Stromal cell of bone marrow (primary cell): Measurements from ENCODE around the gene SEC14L5.
"Not testable (repeated sequence)": the region's sequence is repeated elsewhere in the genome, so short reads cannot be mapped to it uniquely, and the experiment has no call there.

ENCODE experiments used
- DNase-seq: peaks from one replicate; pipeline ENCODE4 v3.0.0-alpha.2; 2012; ENCODE audit warnings: low read depth

Gene SEC14L5

DNA sequence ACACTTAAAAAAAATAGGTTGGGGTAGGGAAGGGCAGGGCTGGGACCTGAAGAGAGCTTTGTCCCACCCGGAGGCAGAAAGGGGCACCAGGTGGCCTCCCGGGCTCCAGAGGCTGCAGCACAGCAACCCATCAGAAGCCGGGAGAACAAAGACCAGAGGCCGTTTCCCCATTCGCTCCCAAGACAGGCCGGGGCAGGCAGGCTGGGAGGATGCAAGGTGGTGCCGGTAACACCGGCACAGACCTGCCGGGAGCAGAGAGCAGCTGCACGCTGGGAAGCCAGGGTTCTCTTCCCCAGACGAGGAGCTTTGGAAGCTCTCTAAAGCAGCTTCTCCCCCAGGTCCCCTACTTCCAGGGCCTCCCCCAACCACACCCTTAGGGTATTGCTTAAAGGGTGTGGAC is 26.7 kb upstream of the SEC14L5 start:
- DNase-seq, result no peak

DNA sequence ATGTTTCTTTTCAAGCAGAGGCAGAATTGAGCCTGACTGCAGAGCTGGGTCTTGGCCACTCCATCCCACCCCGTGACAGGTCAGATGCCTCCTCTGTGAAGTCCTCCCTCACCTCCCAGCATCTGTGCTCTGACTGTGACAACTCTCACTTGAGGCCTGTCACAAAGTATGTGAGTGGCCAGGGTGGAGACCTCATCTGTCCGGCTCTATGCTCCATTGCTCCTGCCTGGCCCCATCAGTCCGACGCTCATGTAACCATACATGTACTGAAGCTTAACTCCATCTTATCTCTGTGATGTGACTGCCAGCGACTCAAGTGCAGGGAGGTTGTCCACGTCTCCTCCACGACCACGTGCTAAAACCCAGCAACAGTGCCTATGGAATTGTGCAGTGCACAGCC is 24.7 kb upstream of the SEC14L5 start:
- no peak for DNase-seq

DNA sequence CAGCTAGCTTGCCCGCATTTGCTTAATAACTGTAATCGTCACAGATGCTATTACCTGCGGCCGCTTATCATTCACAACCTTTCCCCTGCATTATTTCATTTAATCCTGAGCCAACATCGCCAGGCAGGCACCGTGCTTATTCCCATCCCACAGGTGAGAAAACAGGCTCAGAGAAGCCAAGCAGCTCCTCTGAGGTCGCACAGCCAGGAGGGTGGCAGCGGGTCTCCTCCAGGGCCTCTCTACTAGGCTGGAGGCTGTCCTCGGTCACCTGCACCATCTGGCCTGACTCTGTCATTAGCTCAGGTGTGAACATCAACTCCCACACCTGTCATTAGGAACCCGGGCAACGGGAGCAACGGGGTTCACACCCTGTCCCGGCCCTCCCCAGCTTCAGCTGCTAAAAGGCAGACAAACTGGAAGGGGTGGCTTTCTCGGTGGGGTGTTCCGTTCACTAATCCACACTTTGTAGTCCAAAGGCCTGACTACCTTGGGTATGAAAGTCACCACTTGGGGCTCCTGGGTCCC is 24.2 kb upstream of the SEC14L5 start:
- no peak for DNase-seq

DNA sequence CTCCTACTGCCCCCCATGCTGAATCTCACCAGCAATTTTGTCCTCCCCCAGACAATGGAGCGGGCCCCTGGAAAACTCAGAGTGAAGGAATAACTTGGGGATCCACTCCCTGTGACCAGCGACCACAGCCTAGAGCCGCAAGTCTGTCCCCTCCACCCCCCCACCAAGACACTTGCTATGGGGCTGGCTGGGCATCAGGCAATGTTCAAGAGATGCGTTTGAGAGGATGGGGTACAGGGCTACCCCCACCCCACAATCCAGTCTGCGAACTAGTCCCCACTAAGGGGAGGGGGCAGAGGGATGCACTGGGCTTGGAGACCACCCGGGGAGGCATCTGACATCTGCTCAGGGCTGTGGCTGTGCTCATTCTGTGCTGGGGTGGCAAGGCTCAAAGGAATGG is 23.5 kb upstream of the SEC14L5 start:
- DNase-seq, result no peak

DNA sequence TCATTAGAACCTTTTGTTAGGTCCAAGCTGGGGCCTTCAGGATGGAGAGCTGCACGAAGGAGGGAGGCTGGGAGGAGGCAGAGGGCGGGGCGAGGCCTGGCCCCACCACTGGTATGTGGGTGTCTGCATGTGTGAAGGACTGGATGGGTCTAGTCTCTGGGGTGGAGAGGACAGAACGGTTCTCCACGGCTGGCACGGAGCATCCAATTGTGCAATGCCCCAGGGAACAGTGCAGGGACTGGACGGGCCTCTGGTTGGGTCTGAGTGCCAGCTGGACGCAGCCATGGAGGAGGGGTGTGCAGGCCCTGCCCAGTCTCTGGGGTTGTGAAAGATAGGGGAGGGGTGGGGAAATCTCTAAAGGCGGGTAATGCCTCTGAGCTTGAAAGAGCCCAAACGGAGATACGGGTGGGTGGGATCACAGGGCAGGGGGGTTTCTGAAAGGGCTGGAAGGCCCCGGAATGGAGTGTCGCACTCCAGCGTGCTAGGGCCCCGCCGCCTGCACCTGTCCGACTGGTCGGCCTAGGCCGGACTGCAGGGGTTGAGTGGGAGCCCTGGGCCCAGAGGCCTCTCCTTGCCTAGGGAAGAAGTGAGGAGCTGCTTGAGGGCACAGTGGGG is 22.8 kb upstream of the SEC14L5 start:
- DNase-seq, result peak; percentile 50

DNA sequence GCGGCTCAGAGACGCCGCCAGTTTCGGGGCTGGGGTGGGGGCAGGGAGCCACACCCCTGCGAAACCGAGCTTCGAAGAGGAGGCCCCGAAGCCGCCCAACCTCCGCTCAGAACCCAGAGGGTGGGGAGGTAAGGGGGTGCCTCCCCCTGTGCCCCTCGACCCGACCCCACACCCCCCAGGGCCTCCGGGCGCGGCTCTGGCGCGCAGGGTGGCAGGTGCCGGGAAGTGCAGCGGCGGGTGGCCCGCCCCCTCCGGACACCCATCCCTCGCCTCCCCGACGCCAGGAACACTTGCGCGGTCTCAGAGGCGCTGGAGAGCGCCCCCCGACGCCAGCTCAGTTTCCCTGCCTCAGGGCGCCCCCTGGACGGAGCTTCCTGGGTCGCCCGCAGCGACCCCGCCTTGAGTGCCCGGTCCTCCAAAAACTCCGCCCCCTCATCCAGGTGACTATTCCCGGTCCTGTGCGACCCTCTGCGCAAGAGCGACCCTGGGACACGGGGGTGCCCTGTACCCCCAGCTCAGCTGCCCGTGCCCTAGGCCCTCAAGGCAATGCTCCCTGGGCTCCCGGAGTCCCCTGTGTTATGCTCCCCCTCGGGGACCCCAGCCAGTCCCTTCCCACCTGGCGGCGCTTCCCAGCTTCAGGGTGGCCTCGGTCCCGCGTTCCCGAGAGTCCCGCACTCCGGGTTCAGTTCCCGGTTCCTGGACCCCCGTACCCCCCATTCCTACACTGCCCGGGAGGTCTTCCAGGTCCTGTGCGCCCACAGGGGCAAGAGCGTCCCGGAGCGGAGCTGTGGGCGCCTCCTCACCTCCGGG is 21.7 kb upstream of the SEC14L5 start:
- no peak for DNase-seq

DNA sequence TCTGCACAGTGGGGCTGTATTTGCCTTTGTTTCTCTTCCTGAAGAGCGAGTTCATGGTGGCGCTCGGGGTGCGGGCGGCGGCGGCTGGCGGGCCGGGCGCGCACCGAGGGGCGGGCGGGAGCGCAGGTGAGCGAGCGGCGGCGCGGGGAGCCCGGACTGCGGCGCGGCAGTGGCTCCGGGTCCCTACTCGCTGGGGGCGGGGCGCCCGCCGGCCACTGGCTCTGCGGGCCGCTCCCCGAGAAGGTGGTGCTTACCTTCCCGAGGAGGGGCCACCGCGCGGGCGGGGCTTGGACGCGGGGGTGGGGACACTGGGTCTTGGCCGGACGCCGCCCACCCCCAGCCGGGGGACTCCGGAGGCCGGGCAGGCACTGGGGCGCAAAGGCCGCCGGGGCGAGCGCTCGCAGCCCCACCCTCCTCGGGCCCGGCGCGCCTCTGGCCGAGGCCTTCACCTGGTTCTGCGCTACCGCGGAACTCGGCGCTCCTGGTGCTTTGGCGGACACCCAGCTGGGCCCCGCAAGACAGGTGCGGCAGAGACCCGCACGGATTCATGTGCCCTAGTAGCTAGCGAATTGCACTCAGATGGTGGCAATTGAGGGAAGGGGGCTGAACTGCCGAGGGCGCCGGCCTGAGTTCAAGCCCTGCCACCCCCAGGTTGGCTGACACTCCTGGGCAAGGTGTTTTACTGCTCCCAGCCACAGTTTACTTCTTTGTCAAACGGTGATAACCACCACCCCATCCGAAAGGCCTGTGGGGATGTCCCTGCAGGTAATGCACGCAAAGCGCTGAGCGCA is 20.9 kb upstream of the SEC14L5 start, which contains the start of gene PPL:
Gene PPL (minus strand): TSS at position 158 of the 791 bp plus-strand sequence. CDS start 103 bp downstream, at position 55.
- DNase-seq, result no peak

DNA sequence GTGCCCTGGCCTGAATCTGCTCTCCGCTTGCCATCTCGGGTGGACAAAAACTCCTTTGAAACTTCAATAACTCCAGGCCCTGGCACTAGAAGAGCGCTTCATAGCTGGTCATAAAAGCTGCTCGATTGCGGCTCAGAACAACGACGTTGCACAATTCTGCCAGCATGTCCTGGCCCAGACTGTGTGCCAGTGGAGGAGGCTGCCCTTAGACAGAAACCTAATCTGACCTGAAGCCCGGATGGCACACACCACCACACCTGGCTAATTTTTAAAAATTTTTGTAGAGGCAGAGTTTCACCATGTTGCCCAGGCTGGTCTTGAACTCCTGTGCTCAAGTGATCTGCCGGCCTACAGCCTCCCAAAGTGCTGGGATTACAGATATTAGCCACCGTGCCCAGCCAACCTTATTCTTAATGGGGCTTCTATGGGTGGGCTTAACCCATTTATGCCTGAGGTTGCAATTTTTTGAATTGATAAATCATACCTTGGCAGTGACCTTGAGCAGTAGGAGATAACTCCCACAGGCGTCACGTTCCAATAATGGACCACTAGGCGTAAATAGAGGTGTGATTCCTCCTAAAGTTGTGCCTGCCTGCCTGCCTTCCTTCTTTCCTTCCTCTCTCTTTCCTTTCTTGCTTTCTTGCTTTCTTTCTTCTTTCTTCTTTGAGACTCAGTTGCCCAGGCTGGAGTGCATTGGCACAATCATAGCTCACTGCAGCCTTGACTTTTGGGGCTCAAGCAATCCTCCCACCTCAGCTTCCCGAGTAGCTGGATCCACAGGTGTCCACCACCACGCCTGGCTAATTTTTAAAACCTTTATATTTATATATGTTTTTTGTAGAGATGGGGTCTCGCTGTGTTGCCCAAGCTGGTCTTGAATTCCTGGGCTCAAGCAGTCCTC is 20.1 kb upstream of the SEC14L5 start:
- no peak for DNase-seq

DNA sequence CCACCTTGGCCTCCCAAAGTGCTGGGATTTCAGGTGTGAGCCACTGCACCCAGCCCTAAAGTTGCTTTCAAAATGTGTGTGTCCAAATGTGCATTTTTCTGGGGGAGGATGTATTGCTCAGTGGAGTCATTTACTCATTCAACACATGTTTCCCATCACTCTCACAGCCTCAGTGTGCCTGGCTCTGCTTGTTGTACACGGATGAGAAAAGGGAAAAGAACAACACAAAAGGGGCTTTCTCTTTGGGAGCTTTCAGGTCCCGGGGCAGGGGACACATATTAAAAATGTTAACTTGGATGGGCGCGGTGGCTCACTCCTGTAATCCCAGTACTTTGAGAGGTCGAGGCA is 19.5 kb upstream of the SEC14L5 start:
- DNase-seq, result peak; percentile 28

DNA sequence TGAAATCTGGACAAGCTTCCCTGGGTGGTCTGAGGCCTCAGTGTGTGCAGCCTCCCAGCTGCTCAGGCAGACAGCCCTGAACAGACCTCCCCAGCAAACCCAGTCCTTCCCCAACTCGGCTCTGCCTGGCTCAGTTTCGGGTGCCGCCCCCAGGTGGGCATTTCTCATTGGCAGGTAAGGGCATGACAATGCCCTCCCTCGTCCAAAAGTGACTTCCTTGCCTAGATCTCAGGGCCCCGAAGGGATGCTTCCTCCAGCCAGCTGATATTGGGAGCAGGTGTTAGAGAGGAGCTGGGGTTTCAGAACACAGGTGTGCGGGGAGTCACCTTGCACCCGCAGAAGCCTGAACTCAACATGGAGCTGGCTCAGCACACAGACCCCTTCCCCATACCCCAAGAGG is 17.4 kb upstream of the SEC14L5 start:
- DNase-seq, result no peak

DNA sequence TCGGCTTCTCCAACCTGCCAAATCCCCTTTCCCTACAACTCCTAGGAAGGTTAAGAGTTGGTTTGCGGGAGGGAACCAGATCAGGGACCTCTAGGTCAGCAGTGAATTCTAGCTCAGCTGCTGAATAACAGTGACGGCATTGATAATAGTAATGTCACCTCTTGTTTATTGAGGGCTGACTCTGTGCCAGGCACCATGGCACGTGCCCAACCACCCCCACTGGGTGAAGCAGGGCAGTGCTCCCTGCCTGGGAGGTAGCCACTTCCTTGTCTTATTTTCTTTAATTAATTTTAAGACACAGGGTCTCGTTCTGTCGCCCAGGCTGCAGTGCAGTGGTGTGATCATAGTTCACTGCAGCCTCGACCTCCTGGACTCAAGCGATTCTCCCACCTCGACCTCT is 15.6 kb upstream of the SEC14L5 start:
- DNase-seq, result no peak

DNA sequence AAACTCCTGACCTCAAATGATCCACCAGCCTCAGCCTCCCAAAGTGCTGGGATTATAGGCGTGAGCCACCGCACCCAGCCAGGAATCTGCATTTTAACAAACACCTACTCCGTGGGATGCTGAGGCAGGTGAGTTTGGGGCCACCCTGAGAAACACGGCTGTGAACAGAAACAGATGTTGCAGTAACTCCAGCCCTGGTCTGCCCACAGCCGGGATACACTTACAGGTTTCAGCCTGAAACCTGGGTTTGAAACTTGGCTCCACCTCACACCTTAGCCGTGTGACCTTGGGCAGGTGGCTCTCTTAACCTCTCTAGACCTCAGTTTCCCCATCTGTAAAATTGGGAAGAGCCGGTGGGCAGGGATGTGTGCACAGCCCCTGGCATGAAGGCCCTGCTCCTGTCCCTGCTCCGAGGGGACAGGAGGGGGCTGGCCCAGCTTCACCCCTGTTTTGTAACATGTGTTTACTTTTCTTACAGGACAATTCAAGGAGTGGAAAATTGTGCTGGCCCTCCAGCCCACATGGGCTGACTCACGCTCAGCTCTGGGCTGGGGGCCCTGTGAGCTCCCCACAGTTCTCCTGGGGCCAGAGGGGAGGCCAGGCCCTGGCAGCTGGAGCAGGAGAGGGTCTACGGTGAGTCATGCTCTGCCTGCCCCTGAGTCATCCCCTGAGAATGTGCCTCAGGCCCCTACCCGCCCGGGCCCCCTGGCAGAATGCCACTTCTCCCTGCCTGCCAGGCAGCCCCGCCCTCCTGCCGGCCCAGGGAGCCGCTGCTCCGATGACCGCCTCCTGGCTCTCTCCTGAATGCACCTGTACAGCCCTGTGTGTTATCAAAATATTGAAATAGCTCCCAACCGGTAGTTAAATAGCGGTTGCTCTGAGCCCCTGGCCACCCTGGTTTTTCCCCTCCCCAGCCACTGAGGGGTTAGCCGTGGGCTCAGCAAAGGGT is 13.5 kb upstream of the SEC14L5 start:
- peak; percentile 98 for DNase-seq

DNA sequence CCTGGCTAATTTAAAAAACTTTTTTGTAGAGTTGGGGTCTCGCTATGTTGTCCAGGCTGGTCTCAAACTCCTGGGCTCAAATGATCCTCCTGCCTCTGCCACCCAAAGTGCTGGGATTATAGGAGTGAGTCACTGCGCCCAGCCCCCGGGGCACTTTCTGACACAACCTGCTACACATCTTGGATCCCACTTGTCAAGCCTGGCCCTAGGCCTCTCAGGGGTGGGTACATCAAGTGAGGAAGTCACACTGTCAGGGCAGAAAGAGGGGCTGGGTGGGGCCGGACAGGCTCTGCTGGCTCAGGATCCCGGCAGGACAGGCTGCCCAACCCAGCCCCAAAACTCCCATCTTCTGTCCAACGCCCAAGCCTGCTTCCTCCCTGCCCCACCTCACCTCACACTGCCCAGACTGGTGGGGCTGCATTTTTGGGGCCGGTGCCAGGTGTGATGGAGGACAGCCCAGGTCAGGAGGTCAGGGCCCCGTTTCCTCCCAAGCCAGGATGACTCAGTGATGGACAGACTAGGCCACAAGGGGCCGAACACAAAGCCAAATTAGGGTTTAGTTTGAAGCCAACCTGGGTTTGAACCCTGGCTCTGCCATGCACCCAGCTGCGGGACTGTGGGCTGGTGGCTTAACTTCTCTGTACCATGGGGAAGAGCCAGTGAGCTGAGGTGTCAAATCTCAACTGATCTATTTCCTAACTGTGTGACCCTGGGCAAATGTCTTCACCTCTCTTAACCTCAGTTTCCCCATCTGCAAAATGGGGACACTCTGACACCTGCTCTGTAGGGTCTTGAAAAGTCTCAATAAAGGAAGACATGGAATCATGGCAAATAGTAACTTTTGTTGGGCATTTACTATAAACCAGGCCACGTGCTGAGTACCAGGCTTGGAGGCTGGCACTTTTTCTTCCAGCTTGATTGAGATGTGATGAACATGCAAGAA is 12.3 kb upstream of the SEC14L5 start:
- DNase-seq, result no peak

DNA sequence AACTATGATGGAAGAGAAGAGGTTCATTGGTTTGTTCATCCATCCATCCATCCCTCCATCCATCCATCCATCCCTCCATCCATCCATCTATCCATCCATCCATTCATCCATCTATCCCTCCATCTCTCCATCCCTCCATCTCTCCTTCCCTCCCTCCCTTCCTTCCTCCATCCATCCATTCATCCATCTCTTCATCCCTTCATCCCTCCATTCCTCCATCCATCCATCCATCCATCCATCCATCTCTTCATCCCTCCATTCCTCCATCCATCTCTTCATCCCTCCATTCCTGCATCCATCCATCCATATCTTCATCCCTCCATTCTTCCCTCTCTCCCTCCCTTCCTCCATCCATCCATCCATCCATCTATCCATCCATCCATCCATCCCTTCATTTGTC is 11.2 kb upstream of the SEC14L5 start:
- DNase-seq, result no peak

DNA sequence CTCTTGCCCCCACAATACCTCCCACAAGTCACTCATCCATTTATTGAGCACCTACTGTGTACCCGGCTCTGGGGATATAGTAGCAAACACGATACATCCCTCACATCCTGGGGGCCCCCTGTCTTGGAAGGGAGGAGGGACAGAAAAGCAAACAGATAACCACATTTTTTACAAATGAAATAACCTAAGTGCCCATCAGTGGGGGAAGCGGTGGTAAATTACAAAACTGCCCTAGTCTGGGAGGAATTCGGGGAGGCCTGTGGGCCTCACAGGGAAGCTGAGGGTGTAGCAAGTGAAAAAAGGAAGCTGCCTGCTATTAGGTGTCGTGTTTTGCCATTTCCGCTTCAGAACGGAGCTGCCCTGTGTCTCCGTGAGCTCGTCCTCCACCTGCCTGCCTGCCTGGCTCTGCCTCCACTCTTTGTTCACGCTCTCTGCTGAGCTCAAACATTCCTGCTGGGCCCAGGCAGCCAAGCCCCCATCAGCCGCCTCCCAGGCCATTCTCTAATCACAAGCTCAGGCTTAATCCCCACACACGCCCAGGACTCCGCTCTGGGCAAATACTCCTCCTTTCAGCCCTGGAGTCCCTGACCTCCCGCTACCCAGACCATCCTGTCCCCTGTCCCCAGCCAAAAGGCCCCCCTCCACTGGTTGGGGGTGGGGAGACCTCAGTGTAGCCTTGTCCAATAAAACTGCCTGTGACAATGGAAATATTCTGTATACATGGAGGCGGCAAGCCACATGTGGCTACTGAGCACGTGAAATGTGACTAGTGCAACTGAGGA is 10.2 kb upstream of the SEC14L5 start:
- DNase-seq, result no peak

DNA sequence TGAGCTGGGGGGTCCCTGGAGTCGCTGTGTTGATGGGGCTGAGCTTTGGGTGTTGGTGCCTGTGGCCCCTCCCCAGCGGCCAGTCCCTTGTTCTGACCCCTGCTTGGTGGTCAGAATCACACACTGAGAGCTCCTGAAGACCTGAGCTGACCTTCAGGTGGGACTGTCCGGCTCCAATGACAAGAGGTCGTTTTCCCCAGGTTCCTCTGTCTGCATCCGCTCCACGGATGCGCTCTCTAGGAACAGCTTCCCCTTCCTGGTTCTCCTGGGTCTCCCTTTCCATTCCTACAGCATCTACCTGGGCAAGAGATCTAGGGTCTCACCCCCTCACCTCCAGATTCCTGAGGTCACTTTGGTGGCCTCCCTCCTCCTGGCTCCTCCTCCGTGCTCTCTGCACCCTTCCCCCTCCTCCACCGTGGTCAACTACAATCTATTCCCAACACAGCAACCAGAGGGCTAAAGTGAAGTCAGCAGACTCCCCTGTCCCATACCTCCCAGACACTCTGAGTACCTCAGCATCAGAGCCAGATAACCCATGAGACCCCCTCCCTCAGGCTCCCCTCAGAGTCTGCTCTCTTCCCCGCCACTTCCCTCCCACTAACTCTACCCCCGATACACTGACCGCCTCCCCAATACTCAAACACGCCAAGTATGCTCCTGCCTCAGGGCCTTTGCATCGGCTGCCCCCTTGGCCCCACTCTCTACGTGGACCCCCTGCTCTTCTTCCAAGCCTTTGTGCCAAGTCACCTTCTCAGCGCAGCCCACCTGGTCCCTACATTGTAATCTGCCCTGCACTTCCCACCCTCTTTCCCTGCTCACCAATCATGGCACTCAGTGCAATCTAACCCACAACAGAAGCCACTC is 9.0 kb upstream of the SEC14L5 start:
- no peak for DNase-seq

DNA sequence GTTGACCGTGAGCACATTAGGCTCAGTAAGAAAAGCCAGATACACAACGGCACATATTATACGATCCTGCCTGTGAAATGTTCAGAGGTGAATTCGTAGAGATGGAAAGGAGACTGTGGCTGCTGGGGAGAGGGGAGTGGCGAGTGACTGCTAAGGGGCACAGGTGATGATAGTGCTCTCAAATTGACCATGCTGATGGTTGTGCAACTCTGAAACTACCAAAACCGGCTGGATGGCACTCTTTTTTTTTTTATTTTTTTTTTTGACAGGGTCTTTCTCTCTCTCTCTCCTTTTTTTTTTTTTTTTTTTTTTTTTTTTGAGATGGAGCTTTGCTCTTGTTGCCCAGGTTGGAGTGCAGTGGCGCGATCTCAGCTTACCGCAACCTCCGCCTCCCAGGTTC is 8.1 kb upstream of the SEC14L5 start:
- no peak for DNase-seq

DNA sequence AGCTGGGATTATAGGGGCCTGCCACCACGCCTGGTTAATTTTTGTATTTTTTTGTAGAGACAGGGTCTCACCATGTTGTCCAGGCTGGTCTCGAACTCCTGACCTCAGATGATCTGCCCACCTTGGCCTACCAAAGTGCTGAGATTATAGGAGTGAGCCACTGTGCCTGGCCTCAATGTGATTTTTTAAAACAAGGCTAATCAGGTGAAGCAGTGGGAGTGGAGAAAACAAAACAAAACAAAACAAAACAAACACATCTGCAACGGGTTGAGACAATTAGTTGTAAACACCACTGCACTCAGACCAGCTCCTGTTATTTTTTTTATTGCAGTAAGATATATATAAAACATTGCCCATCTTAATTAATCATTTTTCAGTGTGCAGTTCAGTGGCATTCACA is 6.5 kb upstream of the SEC14L5 start:
- not testable (repeated sequence) for DNase-seq
